ENCODE measurements around the gene GATC. TPM values are rescaled to one million over a fixed set of nuclear protein-coding genes. Genes with fewer than 3 reads are reported as not detected.
A peak's percentile ranks its signal among the peaks of the same experiment; 100 is the strongest.

Gene GATC
- total RNA-seq, 3 donors from 2014 or later (not counting 1 experiment from before 2014, with no cell fraction given) = 16.5 to 22.8 (median 20.5) TPM

- no peak for ATAC-seq
- no peak overlapping the region for H3K4me3 ChIP-seq (ENCODE audit: low read length)
- no peaks in the 10 kb centered on the region for H3K9me3 ChIP-seq (ENCODE audit: control insufficient read depth, insufficient read depth, low read length)
- WGBS (ENCODE audit: insufficient coverage) = 96% methylated on average over 6 of the region's 6 CpGs
- peaks cover 42% of the 10 kb centered on the region for H3K36me3 ChIP-seq (ENCODE audit: control insufficient read depth, insufficient read depth, low read length)
- peaks cover 14% of the 10 kb centered on the region for H3K36me3 Mint-ChIP-seq
- H3K27ac Mint-ChIP-seq = peak overlapping the region; percentile 91 to 97
- TF ChIP-seq, protein P1, sequence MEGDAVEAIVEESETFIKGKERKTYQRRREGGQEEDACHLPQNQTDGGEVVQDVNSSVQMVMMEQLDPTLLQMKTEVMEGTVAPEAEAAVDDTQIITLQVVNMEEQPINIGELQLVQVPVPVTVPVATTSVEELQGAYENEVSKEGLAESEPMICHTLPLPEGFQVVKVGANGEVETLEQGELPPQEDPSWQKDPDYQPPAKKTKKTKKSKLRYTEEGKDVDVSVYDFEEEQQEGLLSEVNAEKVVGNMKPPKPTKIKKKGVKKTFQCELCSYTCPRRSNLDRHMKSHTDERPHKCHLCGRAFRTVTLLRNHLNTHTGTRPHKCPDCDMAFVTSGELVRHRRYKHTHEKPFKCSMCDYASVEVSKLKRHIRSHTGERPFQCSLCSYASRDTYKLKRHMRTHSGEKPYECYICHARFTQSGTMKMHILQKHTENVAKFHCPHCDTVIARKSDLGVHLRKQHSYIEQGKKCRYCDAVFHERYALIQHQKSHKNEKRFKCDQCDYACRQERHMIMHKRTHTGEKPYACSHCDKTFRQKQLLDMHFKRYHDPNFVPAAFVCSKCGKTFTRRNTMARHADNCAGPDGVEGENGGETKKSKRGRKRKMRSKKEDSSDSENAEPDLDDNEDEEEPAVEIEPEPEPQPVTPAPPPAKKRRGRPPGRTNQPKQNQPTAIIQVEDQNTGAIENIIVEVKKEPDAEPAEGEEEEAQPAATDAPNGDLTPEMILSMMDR (IDR thresholded peaks at IDR 0.05) = no peak
- H3K4me1 ChIP-seq (ENCODE audit: control insufficient read depth, insufficient read depth, low read length) = peaks cover 41% of the 10 kb centered on the region
- no peaks in the 10 kb centered on the region for H3K27me3 ChIP-seq (ENCODE audit: control insufficient read depth, insufficient read depth, low read length)
- peak overlapping the region; percentile 95 for H3K4me3 Mint-ChIP-seq
- H3K27me3 Mint-ChIP-seq (ENCODE audit: low read depth in 2 of 2) = no peaks in the 10 kb centered on the region
- no peak overlapping the region for H3K27ac ChIP-seq (ENCODE audit: low read length)
- no peaks in the 10 kb centered on the region for H3K9me3 Mint-ChIP-seq
- no peak for DNase-seq
- H3K4me1 Mint-ChIP-seq = peaks cover 58 to 68% of the 10 kb centered on the region in 2 donors
- intact Hi-C loops (cut with micrococcal nuclease) = no loop called here
Measured at GRCh38 chr12:120467439-120467838, 21.2 kb downstream of the GATC start.

DNA sequence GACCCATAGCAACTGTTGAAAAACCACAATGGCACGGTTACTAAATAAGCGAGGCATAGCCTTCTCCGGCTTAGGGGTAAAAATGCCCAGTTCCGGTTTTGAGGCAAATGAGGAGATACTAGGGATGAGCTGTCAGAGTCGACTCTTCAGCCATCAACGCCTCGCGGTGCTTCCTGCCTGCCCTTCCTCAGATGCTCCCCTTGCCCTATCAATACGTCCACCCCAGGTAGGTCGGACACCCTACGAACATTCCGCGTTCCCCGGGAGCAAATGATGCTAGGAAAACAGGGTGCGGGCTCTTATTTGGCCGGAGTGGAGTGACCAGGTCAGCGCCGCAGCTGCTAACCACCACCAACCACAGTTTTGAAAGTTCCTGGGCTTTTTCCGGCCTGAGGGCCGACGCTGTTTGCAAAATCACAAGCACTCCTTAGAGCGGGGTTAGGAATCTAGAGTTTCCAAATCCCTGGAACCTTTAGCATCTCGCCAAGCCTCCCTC, 22.1 kb downstream of the GATC start:
- Histone ChIP-seq H3K36me3 (ENCODE audit: control insufficient read depth, insufficient read depth, low read length) (peaks cover 34% of the 10 kb centered on the region), H3K27me3 (ENCODE audit: control insufficient read depth, insufficient read depth, low read length) (no peaks in the 10 kb centered on the region), H3K4me3 (ENCODE audit: low read length) (peak overlapping the region; percentile 83), H3K4me1 (ENCODE audit: control insufficient read depth, insufficient read depth, low read length) (peaks cover 41% of the 10 kb centered on the region), H3K27ac (ENCODE audit: low read length) (peak overlapping the region; percentile 86), H3K9me3 (ENCODE audit: control insufficient read depth, insufficient read depth, low read length) (no peaks in the 10 kb centered on the region)
- Mint-ChIP-seq H3K4me1 (peaks cover 67 to 76% of the 10 kb centered on the region in 2 donors), H3K36me3 (peaks cover 14% of the 10 kb centered on the region), H3K4me3 (peak overlapping the region; percentile 95), H3K27ac (peak overlapping the region; percentile 91 to 97), H3K27me3 (ENCODE audit: low read depth in 2 of 2) (no peaks in the 10 kb centered on the region), H3K9me3 (no peaks in the 10 kb centered on the region)
- TF ChIP-seq, protein P1 (IDR thresholded peaks at IDR 0.05) = no peak
- intact Hi-C loops (cut with micrococcal nuclease) = no loop called here
- under 1% methylated on average over 23 of the region's 23 CpGs for WGBS (ENCODE audit: insufficient coverage)
- ATAC-seq = no peak
- DNase-seq = peak; percentile 28 to 48

DNA sequence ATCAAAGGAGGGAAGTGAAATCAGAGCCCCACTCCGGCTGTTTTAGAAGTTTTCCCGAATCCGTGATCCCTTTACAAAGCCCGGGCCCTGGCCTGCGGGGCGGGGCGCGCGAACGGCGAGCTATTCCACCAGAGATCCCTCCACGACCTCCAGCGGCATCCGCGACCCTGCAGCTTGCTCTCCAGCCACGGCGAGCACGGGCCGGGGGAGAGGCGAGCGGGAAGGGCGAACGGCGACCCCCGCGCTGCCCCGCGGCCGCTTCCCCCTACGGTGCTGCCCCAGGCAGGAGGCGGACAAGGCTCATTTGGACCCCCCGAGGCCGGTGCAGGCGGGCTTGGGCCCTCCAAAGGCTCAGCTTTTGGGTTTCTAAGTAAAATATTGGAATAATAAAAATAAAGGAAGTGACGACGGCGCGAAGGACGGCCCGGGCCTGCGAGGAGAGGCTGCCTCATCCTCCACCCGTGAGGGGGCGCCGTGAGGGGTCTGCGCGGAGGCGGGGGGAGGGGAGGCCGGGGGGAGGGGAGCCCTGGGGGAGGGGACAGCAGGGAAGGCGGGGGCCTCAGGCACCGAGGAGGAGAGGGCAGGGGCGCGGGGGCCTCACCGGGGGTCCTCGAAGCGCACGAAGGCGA, 22.7 kb downstream of the GATC start:
- peak; percentile 38 to 57 (median 48) for ATAC-seq
- intact Hi-C loops (cut with micrococcal nuclease) = loop anchor here (1.0 kb wide), 2 partner anchors 12 to 27 kb away; partner anchors contain the start of gene DYNLL1
- H3K27ac ChIP-seq (ENCODE audit: low read length) = peak overlapping the region; percentile 86
- H3K36me3 ChIP-seq (ENCODE audit: control insufficient read depth, insufficient read depth, low read length) = peaks cover 28% of the 10 kb centered on the region
- DNase-seq = peak; percentile 37 to 40
- H3K4me1 Mint-ChIP-seq = peaks cover 71 to 76% of the 10 kb centered on the region in 2 donors
- TF ChIP-seq, protein P1 (IDR thresholded peaks at IDR 0.05) = no peak
- no peaks in the 10 kb centered on the region for H3K9me3 Mint-ChIP-seq
- H3K9me3 ChIP-seq (ENCODE audit: control insufficient read depth, insufficient read depth, low read length) = no peaks in the 10 kb centered on the region
- WGBS (ENCODE audit: insufficient coverage) = under 1% methylated on average over 56 of the region's 57 CpGs
- H3K4me3 ChIP-seq (ENCODE audit: low read length) = peak overlapping the region; percentile 83
- H3K27ac Mint-ChIP-seq = peak overlapping the region; percentile 91 to 97
- H3K4me1 ChIP-seq (ENCODE audit: control insufficient read depth, insufficient read depth, low read length) = peaks cover 41% of the 10 kb centered on the region
- peak overlapping the region; percentile 95 for H3K4me3 Mint-ChIP-seq
- H3K27me3 ChIP-seq (ENCODE audit: control insufficient read depth, insufficient read depth, low read length) = no peaks in the 10 kb centered on the region
- peaks cover 14% of the 10 kb centered on the region for H3K36me3 Mint-ChIP-seq
- H3K27me3 Mint-ChIP-seq (ENCODE audit: low read depth in 2 of 2) = no peaks in the 10 kb centered on the region
